Glomerular visceral epithelial cell (primary cell): ENCODE data around the gene RPS6KA2.
"Not testable (repeated sequence)": the region's sequence is repeated elsewhere in the genome, so short reads cannot be mapped to it uniquely, and the experiment has no call there.

Experiments used
- DNase-seq: peaks from one replicate; pipeline ENCODE4 v3.0.0-alpha.2; 2016; ENCODE audit errors: extremely low spot score

Gene RPS6KA2

DNA sequence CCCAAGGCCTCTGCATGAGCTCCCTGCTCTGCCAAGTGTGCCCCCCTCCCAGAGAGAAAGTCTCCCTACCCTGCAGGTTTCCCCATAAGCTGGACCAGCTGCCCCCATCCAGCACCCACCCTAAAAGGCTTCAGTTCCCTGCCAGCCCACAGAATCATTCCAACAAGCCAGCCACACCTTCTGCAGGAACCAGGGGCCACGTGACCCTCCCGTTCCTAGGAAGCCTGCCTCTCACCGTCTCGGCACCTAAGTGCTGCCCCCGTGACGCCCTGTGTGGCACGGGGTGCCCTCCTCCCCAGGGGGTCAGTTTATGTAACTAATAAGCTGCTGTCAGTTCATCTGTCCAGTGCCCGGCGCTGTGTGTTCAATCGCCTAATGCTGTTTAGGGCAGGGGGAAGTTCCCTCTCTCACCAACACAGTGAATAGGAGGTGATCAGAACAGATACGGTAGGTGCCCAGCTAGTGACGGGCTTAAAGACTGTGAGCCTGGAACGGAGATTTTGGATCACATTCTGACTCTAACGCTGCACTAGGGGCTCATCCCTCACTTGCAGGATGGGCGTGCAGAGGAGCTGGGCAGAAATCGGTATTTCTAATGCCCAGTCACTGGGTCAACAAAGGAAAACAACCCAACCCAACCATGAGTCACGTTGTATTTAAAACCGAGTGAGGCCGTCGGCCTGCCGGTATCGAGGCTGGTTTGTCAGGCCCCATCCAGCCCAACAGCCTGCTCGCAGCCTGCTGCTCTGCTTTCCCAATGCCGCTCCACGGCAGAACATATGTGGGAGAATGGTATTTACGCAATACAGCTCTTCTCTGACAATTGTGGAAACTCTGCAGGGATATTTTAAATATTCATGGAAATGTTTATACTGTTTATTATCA, 96.6 kb downstream of the RPS6KA2 start:
- DNase-seq, result no peak

DNA sequence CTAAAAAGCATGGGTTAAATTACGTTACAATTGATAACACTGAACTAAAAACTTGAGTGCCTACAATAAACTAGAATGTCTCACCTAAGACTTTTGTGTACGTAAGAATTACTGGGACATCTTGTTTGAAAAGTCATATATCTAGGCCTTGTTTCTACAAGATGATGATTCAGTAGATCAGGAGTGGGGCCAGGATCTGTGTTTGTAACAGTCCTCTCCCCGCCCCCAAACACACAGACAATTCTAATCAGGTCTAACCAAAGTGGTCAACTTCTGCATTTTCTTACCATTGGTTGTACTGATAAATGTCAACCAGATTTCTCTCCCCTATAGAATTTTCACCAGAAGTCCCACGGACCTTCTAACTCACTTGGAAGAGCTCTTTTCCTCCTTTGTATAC, 97.5 kb downstream of the RPS6KA2 start:
- no peak for DNase-seq

DNA sequence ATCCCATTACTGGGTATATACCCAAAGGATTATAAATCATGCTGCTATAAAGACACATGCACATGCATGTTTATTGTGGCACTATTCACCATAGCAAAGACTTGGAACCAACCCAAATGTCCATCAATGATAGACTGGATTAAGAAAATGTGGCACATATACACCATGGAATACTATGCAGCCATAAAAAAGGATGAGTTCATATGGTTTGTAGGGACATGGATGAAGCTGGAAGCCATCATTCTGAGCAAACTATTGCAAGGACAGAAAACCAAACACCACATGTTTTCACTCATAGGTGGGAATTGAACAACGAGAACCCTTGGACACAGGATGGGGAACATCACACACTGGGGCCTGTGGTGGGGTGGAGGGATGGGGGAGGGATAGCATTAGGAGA, 98.0 kb downstream of the RPS6KA2 start:
- not testable (repeated sequence) for DNase-seq

DNA sequence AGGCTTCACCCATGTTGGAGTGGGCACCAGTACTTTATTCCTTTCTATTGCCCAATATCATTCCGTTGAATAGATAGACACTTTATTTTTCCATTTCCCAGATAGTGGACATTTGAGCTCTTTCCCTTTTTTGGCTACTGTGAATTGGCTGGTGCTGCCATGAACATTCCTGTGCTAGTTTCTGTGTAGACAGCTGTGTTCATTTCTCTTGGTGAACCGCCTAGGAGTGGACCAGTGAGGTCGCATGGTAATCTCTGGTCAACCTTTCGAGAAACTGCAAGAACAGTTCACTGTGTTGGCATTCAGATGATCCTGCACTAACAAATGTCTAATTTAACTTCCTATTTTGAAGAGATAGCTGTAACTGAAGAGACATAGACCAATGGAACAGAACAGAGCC, 99.2 kb downstream of the RPS6KA2 start:
- no peak for DNase-seq

DNA sequence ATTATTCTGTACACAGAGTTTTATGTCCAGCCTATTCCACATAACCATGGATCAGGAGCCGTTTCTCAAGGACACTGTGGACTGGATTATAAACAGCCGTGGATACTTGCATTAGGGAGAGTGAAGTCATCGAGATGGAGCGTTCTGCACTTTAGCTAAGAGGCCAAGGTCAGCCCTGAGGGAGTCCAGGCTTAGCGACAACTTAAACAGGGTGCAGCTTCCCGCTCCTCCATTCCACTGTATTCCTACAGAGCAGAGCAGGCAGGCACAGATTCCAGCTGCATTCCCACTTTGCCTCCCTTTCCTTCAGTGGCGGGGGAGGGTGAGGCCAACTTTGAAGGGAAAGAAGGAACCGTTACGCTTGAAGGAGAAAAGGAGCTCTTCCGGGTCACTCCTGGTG, 100.1 kb downstream of the RPS6KA2 start:
- DNase-seq, result no peak

DNA sequence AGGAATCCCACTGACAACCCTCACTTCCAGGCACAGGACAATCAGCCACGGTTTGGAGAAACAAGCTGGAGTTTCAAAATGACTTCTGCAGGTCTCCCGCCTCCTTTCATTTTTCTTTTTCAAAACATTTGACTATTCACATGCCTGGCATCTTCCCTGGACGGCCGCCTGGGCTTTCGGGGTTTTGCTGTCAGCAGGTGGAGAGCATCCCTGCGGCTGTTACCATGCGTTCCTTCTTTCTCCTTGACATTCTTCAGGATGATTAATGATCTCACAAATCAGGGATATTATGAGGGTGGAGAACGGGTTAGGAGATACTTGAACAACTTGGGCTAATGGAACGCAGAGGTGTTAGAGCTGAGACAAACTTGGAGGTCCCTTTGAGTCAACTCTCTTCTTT, 101.5 kb downstream of the RPS6KA2 start:
- DNase-seq, result no peak

DNA sequence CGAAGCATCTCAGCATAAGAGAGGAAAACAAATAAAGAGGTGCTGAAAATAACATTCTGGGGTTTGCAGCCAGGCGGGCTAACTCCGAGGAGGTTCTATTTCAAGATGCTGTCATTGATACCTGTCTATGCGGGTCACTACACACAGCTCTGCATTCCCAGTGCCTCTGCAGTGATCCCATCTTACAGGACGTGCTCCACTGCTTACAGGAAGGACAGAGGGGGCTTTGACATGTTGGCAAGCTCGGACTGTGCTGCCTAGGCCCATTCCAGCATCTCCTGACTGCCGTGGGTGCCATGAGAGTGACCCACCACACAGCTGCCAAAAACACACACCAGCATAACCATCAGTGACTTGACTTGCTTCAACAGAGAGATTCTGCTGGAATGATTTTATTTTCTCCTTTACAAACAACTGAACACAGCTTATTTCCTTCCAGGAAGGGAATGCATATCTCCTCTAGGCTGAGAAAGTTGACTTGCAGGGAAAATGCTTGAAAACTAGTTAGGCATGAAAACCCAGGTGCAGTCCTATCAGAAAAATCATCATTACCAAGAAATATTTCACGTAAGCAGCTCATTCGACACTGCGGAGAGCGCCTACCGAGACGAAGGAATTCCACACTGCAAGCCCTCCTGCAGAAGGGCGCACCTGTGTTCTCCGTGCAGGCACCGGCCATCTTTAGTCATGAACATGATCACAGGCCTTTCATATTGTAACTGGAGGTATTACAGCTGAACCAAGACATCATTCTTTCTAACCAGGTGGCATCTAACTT, 103.1 kb downstream of the RPS6KA2 start:
- DNase-seq, result no peak

DNA sequence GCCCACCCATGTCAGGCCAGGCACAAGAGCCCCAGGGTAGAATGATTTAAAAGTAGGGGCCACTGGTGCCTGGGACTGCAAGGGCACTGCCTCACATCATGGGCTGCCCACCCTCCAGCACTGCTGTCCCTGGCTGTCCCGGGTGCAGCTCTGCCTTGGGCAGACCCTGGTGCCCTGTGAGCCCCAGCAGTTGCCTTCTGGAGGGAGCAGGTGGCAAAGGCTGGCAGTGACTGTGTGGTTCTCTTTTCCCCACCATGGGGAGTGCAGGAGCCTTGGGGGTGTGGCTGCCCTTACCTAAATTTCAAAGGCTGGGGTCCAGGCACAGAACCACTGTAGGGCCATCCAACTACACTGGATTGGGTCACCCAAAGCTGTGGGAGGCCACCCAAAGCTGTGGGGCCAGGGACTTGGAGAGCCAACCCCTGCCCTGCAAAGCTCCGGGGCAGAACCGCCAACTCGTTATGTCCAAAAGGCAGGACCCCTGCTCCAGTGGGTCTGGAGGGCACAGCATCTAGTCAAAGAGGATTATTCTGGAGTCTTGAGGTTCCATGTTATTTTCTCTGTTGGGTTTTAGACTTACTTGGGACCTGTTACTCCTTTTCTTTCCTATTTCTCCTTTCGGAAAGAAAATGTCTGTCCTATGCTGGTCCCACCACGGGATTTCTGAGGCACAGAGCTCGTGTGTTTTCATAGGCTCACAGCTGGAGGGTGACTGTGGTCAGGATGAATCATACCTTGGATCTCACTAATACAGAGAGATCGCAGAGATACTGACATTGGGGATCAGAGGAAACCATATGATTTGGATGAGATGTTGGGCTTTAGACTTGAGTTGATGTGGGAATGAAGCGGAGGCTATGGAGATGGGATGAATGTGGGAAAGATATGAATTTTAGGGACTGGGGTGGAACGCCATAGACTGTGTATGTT, 105.9 kb downstream of the RPS6KA2 start:
- DNase-seq, result peak; percentile 28

DNA sequence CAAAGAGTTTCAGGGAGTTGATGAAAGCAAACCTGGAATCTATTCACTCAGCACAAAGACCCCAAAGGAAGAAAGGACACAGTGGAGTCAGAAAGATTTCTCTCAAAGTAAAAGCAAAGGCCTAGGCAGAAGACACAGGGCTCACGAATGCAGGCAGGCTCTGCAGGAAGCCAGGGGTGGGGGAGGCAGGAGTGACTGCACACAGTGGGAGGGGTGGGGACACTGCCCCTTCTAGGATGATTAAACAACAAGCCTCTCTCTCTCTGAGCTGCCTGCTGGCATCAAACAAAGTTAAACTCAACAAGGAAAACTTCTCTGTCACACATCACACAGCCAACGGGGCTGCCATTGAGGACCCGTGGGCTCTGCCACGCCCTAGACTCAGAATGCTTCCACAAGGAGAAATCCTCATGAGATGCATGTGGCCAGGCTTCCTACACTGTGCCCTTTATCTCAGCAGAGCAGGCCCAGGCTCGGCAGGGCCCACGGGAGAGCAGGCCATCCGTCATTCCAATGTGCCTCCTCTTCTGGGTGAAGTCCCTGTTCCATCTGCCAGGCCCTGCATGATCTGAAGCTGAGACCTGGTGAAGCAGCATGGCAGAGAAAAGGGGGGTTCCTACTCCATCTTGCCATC, 110.7 kb downstream of the RPS6KA2 start:
- DNase-seq, result no peak

DNA sequence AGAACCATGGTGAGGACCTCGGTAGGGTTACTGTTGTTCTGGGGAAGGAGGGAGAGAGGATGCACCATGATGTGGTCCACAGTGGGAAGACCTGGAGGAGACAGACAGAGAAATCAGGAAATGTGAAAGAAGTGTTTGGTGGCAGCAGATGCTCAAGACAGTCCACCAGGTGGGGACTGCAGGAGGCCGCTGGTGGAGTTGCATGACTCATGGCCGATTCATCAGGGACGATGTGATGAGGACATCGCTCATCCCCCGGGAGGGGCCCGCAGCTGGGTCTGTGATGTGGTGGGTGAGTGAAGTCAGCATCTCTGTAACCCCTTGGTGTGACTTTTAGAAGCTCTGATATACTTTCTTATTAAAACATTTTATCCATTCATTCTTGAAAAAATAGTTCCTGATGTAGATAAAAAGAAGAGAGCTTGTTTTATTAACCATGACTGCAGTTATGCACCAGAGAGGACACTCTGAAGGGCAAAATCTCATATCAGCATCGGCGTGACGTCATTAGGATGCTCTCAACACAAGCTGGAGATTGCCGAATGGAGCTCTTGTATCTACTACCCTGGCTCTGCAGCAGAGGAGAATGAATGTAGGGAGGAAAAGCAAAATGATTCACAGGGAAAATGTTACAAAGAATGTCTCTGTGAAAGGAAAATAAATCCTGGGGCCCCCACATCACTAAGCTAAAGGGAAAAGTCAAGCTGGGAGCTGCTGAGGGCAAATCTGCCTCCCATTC, 111.8 kb downstream of the RPS6KA2 start:
- DNase-seq, result peak; percentile 90

DNA sequence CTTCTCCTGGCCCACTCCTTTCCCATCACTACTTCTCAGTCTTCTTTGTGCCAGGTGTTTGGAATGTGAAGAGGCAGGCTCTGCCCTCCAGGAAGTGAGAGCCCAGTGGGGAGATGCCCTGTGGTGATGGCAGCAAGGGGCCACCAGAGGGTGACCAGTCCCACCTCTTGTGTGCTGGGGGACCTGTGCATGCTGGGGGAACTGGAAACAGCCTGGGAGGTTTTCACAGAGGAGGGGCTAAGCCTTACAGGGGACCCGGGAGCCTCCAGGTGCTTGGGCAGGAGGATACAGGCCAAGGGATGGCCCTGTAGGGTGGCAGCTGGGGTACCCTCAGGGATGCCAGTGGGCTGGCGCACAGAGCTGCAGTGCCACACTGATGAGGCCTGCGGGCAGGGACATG, 112.9 kb downstream of the RPS6KA2 start:
- peak; percentile 25 for DNase-seq

DNA sequence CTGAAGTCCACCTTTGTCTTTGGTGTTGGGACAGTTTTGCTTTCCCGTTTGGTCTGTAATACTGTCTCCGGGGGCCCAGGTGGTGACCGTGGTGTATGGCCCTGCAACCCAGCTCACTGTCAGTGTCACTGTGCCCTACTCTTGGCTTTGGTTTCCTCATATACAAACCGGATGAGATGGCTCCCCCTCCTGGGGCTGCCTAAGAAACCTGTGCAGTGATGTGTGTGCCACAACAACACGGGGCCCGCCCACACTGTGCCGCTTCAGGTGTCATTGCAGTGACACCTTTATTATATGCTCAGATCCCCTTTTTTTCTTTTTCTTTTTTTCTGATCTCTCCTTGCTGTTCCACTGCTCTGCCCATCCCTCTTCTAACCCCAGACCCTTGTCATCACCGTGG, 114.5 kb downstream of the RPS6KA2 start:
- DNase-seq, result no peak

DNA sequence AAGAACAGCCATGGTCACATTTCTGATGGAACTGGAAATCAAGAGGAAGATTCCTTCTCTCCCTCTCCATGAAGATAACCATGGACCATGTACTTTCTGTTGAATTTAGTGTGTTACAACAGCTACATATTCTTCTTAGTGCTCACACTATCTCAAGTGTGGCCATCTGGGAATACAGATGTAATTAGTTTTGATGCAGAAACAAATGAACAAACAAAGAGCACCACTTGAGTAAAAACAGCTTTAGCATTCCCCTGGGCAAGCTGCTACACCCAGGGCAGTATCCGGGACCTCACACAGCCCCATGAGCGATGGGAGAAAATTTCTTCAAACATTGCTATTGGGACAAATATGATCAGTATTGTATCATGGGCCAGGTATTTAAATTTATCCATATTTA, 115.7 kb downstream of the RPS6KA2 start:
- no peak for DNase-seq

DNA sequence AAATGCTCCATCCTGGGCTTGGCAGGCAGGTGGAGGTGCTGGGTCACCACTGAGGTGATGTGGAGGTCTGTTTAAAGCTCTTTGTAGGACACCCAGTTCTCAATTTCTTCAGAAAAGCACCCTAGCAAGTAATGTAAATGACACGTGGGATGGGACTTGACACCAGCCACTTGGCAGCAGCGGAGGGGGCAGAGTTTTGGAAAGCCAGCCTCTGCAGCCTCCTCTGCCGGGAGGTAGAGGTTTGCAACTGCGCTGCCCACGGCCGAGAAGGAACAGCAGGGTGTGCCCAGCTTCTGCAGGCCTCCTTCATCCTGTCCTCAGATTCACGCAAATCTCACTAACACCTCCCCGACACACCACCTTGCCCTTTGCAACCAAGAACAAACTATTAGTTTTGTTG, 117.9 kb downstream of the RPS6KA2 start:
- DNase-seq, result no peak

DNA sequence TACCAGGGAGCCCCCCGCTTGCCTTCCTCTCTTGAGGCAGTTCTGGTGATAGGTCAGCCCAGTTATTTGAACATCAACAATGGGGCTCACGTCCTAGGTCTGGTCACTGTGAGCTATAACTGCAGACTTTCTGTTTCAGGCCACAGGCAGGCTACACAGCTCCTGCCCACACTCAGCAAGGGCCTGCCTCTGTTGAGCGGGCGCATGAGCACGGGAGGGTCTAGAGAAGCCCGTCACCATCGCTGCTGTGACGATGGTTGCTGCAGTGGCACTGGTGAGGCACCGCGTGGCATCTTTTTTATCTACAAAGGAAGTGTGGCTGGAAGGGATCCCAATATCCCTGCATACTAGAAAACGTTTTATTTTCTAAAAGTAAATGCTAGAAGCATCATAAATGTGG, 118.3 kb downstream of the RPS6KA2 start:
- no peak for DNase-seq

DNA sequence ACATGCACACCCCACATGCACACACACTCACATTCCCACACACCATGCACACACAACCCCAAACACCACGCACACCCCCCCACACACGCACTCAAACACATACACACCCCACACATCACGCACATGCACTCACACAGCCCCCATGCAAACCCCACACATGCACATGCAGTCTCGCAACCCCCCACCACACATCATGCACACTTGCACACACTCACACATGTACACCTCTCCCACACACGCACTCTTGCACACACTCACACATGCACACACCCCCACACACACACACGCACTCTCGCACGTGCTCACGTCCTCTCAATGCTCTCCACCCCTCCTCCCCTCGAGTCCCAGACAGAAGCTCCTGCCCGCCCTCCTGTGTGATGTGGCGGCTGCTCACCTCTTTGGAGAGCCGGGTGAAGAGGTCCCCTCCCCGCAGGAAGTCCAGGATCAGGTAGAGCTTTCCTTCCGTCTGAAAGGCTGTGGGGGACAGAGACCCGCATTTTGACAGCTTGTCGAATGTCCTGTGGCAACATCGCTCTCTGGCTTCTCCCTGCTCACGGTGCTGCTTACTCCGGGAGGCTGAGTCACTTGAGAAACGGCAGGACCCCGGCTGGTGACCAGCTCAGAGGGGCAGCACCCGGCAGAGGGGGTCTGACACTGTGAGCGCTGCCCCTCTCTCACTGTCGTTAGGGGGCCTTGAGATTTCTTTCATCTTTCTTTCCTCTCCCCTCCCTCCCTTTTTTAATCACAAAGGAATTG, 119.1 kb downstream of the RPS6KA2 start:
- no peak for DNase-seq

DNA sequence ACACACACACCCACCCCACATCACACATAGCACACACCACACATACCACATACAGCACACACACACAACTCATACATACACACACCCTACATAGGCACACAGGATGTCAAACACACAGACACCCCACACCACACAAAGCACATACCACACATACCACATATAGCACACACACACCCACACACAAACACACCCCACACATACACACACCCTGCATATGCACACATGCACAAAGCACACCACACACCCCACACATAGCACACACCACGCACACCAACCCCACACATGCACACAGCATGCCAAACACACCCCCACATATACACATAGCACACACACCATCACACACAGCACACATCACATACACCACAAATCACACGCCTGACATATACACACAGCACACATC, 119.7 kb downstream of the RPS6KA2 start:
- no peak for DNase-seq

DNA sequence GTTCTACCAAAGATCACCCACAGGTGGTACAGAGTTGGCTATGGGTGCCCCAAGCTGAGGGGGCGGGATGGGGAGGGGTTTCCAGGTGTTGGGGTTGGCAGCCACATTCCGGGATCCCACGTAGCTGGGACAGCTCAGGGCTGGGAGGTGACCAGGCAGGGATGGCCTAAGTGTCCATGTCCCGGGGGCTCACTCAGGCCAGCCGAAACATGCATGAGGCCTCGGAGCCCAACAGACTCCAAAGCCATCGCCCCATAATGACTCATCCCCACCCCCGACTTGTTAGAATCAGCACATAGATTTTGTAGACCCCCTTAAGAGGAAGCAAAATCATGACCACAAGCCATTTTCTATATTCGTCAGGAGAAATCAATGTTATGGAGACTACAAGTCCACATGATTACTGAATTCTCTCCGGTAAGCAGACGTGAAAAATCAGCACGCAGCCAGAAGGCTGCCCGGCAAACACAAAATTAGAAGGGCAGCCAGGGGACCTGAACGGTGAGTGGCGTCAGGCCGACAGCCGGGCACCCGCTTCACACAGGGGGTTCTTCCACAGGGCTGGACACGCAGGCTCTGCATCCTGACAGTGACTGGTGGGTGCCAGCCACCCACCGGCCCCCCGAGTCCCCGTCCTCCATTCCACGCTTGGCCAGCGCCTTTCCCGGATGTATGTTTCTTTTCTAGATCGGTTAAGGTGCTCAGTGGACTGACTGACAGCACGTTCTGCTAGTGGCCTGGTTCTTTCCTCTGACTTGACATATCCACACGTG, 121.7 kb downstream of the RPS6KA2 start:
- no peak for DNase-seq

DNA sequence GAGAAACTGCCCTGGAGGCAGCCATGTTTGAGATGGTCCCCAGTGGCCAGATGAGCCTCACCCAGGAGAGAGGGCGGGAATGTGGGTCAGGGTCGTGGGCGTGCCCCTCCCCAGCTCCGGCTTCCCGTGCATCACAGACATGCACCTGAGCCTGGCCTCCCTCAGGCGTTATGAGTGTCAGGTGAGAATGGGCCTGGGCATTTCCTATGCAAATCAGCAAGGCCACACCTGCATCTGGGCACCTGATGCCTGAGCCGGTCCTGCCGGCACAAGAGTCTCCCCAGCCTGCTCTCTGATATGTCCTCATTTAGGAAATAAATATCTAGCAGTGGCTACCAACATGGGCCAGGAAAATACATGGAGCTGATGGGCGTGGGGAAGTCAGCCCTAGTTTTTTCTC, 123.0 kb downstream of the RPS6KA2 start:
- no peak for DNase-seq
